HCT116 (cell line): ENCODE measurements around the gene GPATCH11. TPM values are rescaled to one million over a fixed set of nuclear protein-coding genes. Genes with fewer than 3 reads are reported as not detected.

Experiments used
- ATAC-seq: fragments of 200-7000 bp; cut with Tn5 transposase; 2 replicates; pipeline ENCODE4 v1.9.1; 2020; ENCODE audit warnings: mild to moderate bottlenecking, moderate library complexity
- BruUV-seq: library from RNA; stranded (reverse); fragments of 400-500 nt; replicated peaks from 2 replicates; lab custom pipeline; 2021; lab: Mats Ljungman, UMichigan
- CTCF ChIA-PET: fragments of 300-600 bp; sonication (Branson Sonifier 250); formaldehyde crosslinking; loops from one replicate; lab custom pipeline; 2021; ENCODE audit warnings: antibody characterized with exemption; lab: Charles Lee
- POLR2A ChIA-PET: fragments of 300-600, 350-600 bp; sonication (Branson Sonifier 250); formaldehyde crosslinking; loops from one replicate; lab custom pipeline; 2021; ENCODE audit warnings: antibody characterized with exemption; lab: Charles Lee
- RAD21 ChIA-PET, 2 experiments: fragments of 300-600 bp; sonication (Branson Sonifier 250); formaldehyde crosslinking; loops; one replicate each; lab custom pipeline; 2023; ENCODE audit warnings: low total read pairs in 2 of 2; ENCODE audit not compliant: uncharacterized antibody in 2 of 2, unreplicated experiment in 2 of 2, low non-redundant PET in 1 of 2; lab: Charles Lee
- DNase-seq: peaks from one replicate; pipeline ENCODE4 v3.0.0-alpha.2; 2010; ENCODE audit warnings: low read depth, low spot score
- H2AFZ ChIP-seq: fragments of 200-600 bp; shearing (Covaris generic), sonication (generic); 2 replicates; pipeline ENCODE4 v1.6.1; 2017; ENCODE audit warnings: low read depth, mixed run types, mixed read lengths, antibody characterized with exemption, low read length; ENCODE audit not compliant: poor library complexity, severe bottlenecking
- H3K27ac ChIP-seq: 2 replicates; pipeline ENCODE4 v1.5.1; 2012; ENCODE audit warnings: low read depth, low read length
- H3K27me3 ChIP-seq: fragments of 200-600 bp; sonication (generic); 2 replicates; pipeline ENCODE4 v1.6.1; 2016; ENCODE audit warnings: mixed run types, low read length, mixed read lengths; ENCODE audit not compliant: insufficient read depth
- H3K36me3 ChIP-seq, 2 experiments: fragments of 200-500 bp in 1 of 2; fragments of 200-600 bp in 1 of 2; sonication (Bioruptor generic) in 1 of 2; sonication (generic) in 1 of 2; 2 replicates each; pipeline versions ENCODE4 v1.5.1 to v1.6.1; 2014 to 2016; ENCODE audit warnings: low read length in 2 of 2, inconsistent platforms in 1 of 2, mixed read lengths in 1 of 2, mixed run types in 1 of 2; ENCODE audit not compliant: insufficient read depth in 2 of 2, control insufficient read depth in 1 of 2
- H3K4me1 ChIP-seq, 2 experiments: fragments of 200-600 bp in 1 of 2; sonication (generic) in 1 of 2; 2 replicates each; pipeline versions ENCODE4 v1.5.1 to v1.6.1; 2012 to 2017; ENCODE audit warnings: low read length in 2 of 2, inconsistent platforms in 1 of 2, mild to moderate bottlenecking in 1 of 2, mixed read lengths in 1 of 2, mixed run types in 1 of 2, moderate library complexity in 1 of 2; ENCODE audit not compliant: insufficient read depth in 2 of 2, control insufficient read depth in 1 of 2
- H3K4me2 ChIP-seq: fragments of 200-600 bp; sonication (generic); 2 replicates; pipeline ENCODE4 v1.6.1; 2017; ENCODE audit warnings: mixed run types, low read length, mixed read lengths
- H3K4me3 ChIP-seq, 2 experiments: fragments of 200-600 bp in 1 of 2; sonication (generic) in 1 of 2; replicated peaks in 1 of 2; 2 replicates each; pipeline ENCODE4 v1.5.1; 2011 to 2016; ENCODE audit warnings: low read length in 2 of 2, control low read depth in 1 of 2, low read depth in 1 of 2, mild to moderate bottlenecking in 1 of 2, mixed read lengths in 1 of 2, mixed run types in 1 of 2
- H3K79me2 ChIP-seq: fragments of 200-600 bp; sonication (generic); 2 replicates; pipeline ENCODE4 v1.6.1; 2017; ENCODE audit warnings: mild to moderate bottlenecking, mixed run types, low read length, moderate library complexity, mixed read lengths; ENCODE audit not compliant: insufficient read depth
- H3K9ac ChIP-seq: fragments of 200-600 bp; sonication (generic); 2 replicates; pipeline ENCODE4 v1.6.1; 2016; ENCODE audit warnings: low read length, mixed read lengths
- H3K9me2 ChIP-seq: fragments of 200-600 bp; sonication (generic), shearing (Covaris generic); 2 replicates; pipeline ENCODE4 v1.6.1; 2017; ENCODE audit warnings: mixed run types, mild to moderate bottlenecking, moderate library complexity; ENCODE audit not compliant: insufficient read depth
- H3K9me3 ChIP-seq, 2 experiments: fragments of 200-500 bp in 1 of 2; fragments of 200-600 bp in 1 of 2; sonication (Bioruptor generic) in 1 of 2; sonication (generic) in 1 of 2; 2 replicates each; pipeline ENCODE4 v1.6.1; 2014 to 2017; ENCODE audit warnings: low read length in 2 of 2, mixed read lengths in 2 of 2, inconsistent platforms in 1 of 2, low read depth in 1 of 2, mild to moderate bottlenecking in 1 of 2, mixed run types in 1 of 2, moderate library complexity in 1 of 2; ENCODE audit not compliant: control insufficient read depth in 1 of 2, insufficient read depth in 1 of 2
- H4K20me1 ChIP-seq: fragments of 200-600 bp; sonication (generic), shearing (Covaris generic); 2 replicates; pipeline ENCODE4 v1.6.1; 2017; ENCODE audit warnings: mixed run types, mild to moderate bottlenecking, moderate library complexity; ENCODE audit not compliant: insufficient read depth
- CBX3 ChIP-seq: IDR thresholded peaks from 2 replicates; pipeline ENCODE4 v1.6.1; 2012; ENCODE audit warnings: low read depth
- CEBPB ChIP-seq: IDR thresholded peaks from 2 replicates; pipeline ENCODE4 v1.6.1; 2012; ENCODE audit warnings: low read depth
- POLR2AphosphoS5 ChIP-seq: IDR thresholded peaks from 2 replicates; pipeline ENCODE4 v1.6.1; 2011; ENCODE audit warnings: mild to moderate bottlenecking, low read depth, low read length, moderate library complexity
- YY1 ChIP-seq: IDR thresholded peaks from 2 replicates; pipeline ENCODE4 v1.6.1; 2011; ENCODE audit warnings: low read length, low read depth, moderate library complexity, mild to moderate bottlenecking; ENCODE audit not compliant: insufficient replicate concordance; ENCODE audit errors: extremely low read depth
- ZFX ChIP-seq: fragments of 450-650 bp; IDR thresholded peaks from 2 replicates; pipeline ENCODE4 v1.6.1; 2017
- intact Hi-C: fragments of 100-400 bp; cut with micrococcal nuclease; formaldehyde crosslinking; loops from 2 replicates; pipeline ENCODE4 v1.10.0; 2022
- total RNA-seq: library from RNA; stranded (reverse); gene quantifications from one replicate; pipeline ENCODE4 v1.2.1, GENCODE V29; 2021; ENCODE audit not compliant: unreplicated experiment
- TF ChIP-seq, protein P1 (sequence below), 3 experiments: fragments of 200-600 bp in 1 of 3; sonication (generic) in 1 of 3; IDR thresholded peaks in 2 of 3; conservative IDR thresholded peaks in 1 of 3; 2 replicates each; pipeline ENCODE4 v1.5.1; 2012 to 2017; ENCODE audit warnings: low read depth in 2 of 3, low read length in 2 of 3, antibody characterized with exemption in 1 of 3, borderline replicate concordance in 1 of 3, control low read depth in 1 of 3, mild to moderate bottlenecking in 1 of 3, mixed read lengths in 1 of 3, mixed run types in 1 of 3, moderate library complexity in 1 of 3; ENCODE audit not compliant: insufficient read depth in 1 of 3

GPATCH11 gene
- total RNA-seq, 1 experiment from 2014 or later, result 5.5 TPM

DNA sequence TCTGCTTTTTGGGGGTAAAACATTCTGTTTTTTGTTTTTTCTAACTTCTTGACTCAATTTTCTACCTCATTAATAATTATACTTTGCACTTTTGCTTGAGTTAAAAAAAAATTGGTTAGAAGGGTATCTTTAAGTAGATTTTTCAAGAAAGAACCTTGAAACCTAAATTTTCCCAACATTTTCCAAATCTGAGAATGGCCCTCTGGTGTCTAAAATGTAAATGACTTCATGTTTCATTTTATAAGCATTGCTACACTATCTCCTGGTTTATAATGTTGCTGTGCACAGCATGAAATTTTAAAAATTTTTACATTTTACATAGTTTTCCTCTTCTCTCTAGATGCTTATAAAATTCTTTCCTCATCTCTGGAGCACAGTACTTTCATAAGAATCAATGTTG is 58.2 kb downstream of the GPATCH11 start:
- H3K27ac ChIP-seq, result no peak overlapping the region
- H2AFZ ChIP-seq, result no peak overlapping the region
- no peaks in the 10 kb centered on the region for H3K9me2 ChIP-seq
- H3K4me3 ChIP-seq, result no peak overlapping the region
- intact Hi-C loops, result loop anchor here (10.0 kb wide), 1 partner anchor 358 kb away; no protein-coding TSS in a partner anchor
- no peaks in the 10 kb centered on the region for H3K9me3 ChIP-seq
- H3K4me1 ChIP-seq, result no peaks in the 10 kb centered on the region
- no TSS peak for BruUV-seq
- TF ChIP-seq, protein P1, sequence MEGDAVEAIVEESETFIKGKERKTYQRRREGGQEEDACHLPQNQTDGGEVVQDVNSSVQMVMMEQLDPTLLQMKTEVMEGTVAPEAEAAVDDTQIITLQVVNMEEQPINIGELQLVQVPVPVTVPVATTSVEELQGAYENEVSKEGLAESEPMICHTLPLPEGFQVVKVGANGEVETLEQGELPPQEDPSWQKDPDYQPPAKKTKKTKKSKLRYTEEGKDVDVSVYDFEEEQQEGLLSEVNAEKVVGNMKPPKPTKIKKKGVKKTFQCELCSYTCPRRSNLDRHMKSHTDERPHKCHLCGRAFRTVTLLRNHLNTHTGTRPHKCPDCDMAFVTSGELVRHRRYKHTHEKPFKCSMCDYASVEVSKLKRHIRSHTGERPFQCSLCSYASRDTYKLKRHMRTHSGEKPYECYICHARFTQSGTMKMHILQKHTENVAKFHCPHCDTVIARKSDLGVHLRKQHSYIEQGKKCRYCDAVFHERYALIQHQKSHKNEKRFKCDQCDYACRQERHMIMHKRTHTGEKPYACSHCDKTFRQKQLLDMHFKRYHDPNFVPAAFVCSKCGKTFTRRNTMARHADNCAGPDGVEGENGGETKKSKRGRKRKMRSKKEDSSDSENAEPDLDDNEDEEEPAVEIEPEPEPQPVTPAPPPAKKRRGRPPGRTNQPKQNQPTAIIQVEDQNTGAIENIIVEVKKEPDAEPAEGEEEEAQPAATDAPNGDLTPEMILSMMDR (IDR thresholded peaks at IDR 0.05 in 2 of 3, conservative IDR thresholded peaks at IDR 0.05 in 1 of 3; ENCODE audit: borderline replicate concordance in 1 of 3, insufficient read depth in 1 of 3, low read depth in 2 of 3, low read length in 2 of 3), result peak in 1 of 3 experiments; percentile 29; a peak in 2 of 6 replicates
- TF ChIP-seq ZFX, result no peak
- TF ChIP-seq, all 23 proteins: peak for 1
- Histone ChIP-seq H4K20me1 (no peaks in the 10 kb centered on the region), H3K36me3 (peaks cover 13 to 32% of the 10 kb centered on the region in 2 experiments; a peak in 3 of 4 replicates), H3K9ac (no peak overlapping the region), H3K4me2 (no peak overlapping the region), H3K79me2 (no peaks in the 10 kb centered on the region), H3K27me3 (no peaks in the 10 kb centered on the region)
- CTCF ChIA-PET, result no interaction called here
- POLR2A ChIA-PET, result no interaction called here
- RAD21 ChIA-PET, result no interaction called here
- DNase-seq, result no peak
- no peak for ATAC-seq

DNA sequence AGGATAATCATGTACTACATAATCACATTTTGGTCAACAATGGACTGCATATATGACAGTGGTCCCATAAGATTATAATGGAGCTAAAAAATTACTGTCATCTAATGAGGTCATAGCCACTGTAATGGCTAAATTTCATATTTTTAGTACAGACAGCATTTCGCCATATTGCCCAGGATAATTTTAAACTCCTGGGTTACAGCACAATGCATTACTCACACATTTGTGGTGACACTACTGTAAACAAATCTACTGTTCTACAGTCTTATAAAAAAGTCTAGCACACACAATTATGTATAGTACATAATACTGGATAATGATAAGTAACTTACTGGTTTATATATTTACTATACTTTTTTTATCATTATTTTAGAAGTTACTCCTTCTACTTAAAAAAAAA is 59.7 kb downstream of the GPATCH11 start:
- ChIA-PET POLR2A (no interaction called here), CTCF (no interaction called here), RAD21 (no interaction called here)
- no peak overlapping the region for H3K9ac ChIP-seq
- no peak overlapping the region for H3K4me3 ChIP-seq
- H3K27ac ChIP-seq, result no peak overlapping the region
- peaks cover under 1% of the 10 kb centered on the region; the same call in 1 of the 2 replicates for H3K79me2 ChIP-seq
- TF ChIP-seq YY1 (no peak), CBX3 (no peak), CEBPB (no peak), POLR2AphosphoS5 (no peak)
- BruUV-seq, result no TSS peak
- no peaks in the 10 kb centered on the region for H3K27me3 ChIP-seq
- H2AFZ ChIP-seq, result no peak overlapping the region
- no peak overlapping the region for H3K4me2 ChIP-seq
- no peaks in the 10 kb centered on the region for H3K9me2 ChIP-seq
- H3K36me3 ChIP-seq, result peaks cover 12 to 26% of the 10 kb centered on the region in 2 experiments; a peak in 3 of 4 replicates
- intact Hi-C loops, result loop anchor here (10.0 kb wide), 1 partner anchor 359 kb away; no protein-coding TSS in a partner anchor
- H4K20me1 ChIP-seq, result no peaks in the 10 kb centered on the region
- ATAC-seq, result no peak
- DNase-seq, result no peak
- H3K9me3 ChIP-seq, result no peaks in the 10 kb centered on the region
- H3K4me1 ChIP-seq, result no peaks in the 10 kb centered on the region
